Panc1 (cell line): Measurements from ENCODE around the gene SLC41A3. TPM values are rescaled to one million over a fixed set of nuclear protein-coding genes. Genes with fewer than 3 reads are reported as not detected.

Experiments used
- ATAC-seq: fragments of 200-7000 bp; cut with Tn5 transposase; 2 replicates; pipeline ENCODE4 v1.9.1; 2020; ENCODE audit warnings: mild to moderate bottlenecking, moderate library complexity
- BruUV-seq: library from RNA; stranded (reverse); fragments of 400-500 nt; replicated peaks from 2 replicates; lab custom pipeline; 2021; lab: Mats Ljungman, UMichigan
- CTCF ChIA-PET: fragments of 300-600 bp; sonication (Branson Sonifier 250); formaldehyde crosslinking; loops from one replicate; lab custom pipeline; 2022; ENCODE audit warnings: antibody characterized with exemption; lab: Charles Lee
- POLR2A ChIA-PET: fragments of 300-600 bp; sonication (Branson Sonifier 250); formaldehyde crosslinking; loops from one replicate; lab custom pipeline; 2022; ENCODE audit warnings: antibody characterized with exemption; lab: Charles Lee
- DNase-seq: peaks from one replicate; pipeline ENCODE4 v3.0.0-alpha.2; 2010; ENCODE audit warnings: low read depth, low spot score
- H3K27ac ChIP-seq: 2 replicates; pipeline ENCODE4 v1.5.1; 2011; ENCODE audit warnings: mild to moderate bottlenecking, low read length, inconsistent platforms
- H3K27me3 ChIP-seq: fragments of 200-500 bp; sonication (Bioruptor generic); 2 replicates; pipeline ENCODE4 v1.6.0; 2014; ENCODE audit warnings: low read length, inconsistent platforms; ENCODE audit not compliant: control insufficient read depth, insufficient read depth
- H3K36me3 ChIP-seq: fragments of 200-500 bp; sonication (Bioruptor generic); 2 replicates; pipeline ENCODE4 v1.5.1; 2014; ENCODE audit warnings: inconsistent platforms, mild to moderate bottlenecking, low read length, moderate library complexity; ENCODE audit not compliant: control insufficient read depth, insufficient read depth
- H3K4me1 ChIP-seq: 2 replicates; pipeline ENCODE4 v1.5.1; 2011; ENCODE audit warnings: inconsistent platforms, mild to moderate bottlenecking, low read length, moderate library complexity; ENCODE audit not compliant: control insufficient read depth, insufficient read depth
- H3K4me3 ChIP-seq, 2 experiments: 2 replicates each; pipeline ENCODE4 v1.5.1; 2011 to 2012; ENCODE audit warnings: low read depth in 2 of 2, low read length in 2 of 2, mild to moderate bottlenecking in 2 of 2, inconsistent platforms in 1 of 2, moderate library complexity in 1 of 2
- H3K9me3 ChIP-seq: fragments of 200-500 bp; sonication (Bioruptor generic); 2 replicates; pipeline ENCODE4 v1.5.1; 2014; ENCODE audit warnings: low read depth, mild to moderate bottlenecking, inconsistent platforms, low read length, moderate library complexity; ENCODE audit not compliant: control insufficient read depth, insufficient read depth
- POLR2AphosphoS5 ChIP-seq: IDR thresholded peaks from 2 replicates; pipeline ENCODE4 v1.6.1; 2012; ENCODE audit warnings: mild to moderate bottlenecking, low read depth, low read length, moderate library complexity
- SIN3A ChIP-seq: IDR thresholded peaks from 2 replicates; pipeline ENCODE4 v1.6.1; 2012; ENCODE audit warnings: low read depth, mild to moderate bottlenecking, low read length, moderate library complexity, borderline replicate concordance; ENCODE audit not compliant: insufficient read depth
- TCF7L2 ChIP-seq: IDR thresholded peaks from 2 replicates; pipeline ENCODE4 v1.6.1; 2011; ENCODE audit warnings: mild to moderate bottlenecking, low read depth, low read length, inconsistent platforms
- in situ Hi-C: cut with HindIII; loops from 2 replicates; pipeline ENCODE4 v1.10.0; 2016; ENCODE audit warnings: low sequenced_read_pairs, low pct_unique_long_range_greater_than_20kb
- intact Hi-C: fragments of 100-400 bp; cut with micrococcal nuclease; formaldehyde crosslinking; loops from one replicate; pipeline ENCODE4 v1.10.0; 2022; ENCODE audit not compliant: unreplicated experiment
- total RNA-seq: library from RNA; stranded (reverse); gene quantifications from one replicate; pipeline ENCODE4 v1.2.1, GENCODE V29; 2021; ENCODE audit not compliant: unreplicated experiment
- TF ChIP-seq, protein P1 (sequence below), 2 experiments: IDR thresholded peaks; 2 replicates each; pipeline ENCODE4 v1.6.1; 2011 to 2012; ENCODE audit warnings: low read depth in 2 of 2, control low read depth in 1 of 2, low read length in 1 of 2, mild to moderate bottlenecking in 1 of 2, moderate library complexity in 1 of 2; ENCODE audit not compliant: insufficient read depth in 1 of 2
- TF ChIP-seq, protein P2 (sequence below): fragments of 450-650 bp; IDR thresholded peaks from 2 replicates; pipeline ENCODE4 v1.5.1; 2017; ENCODE audit warnings: mild to moderate bottlenecking

Gene SLC41A3
- total RNA-seq, 1 experiment from 2014 or later = 39.0 TPM

DNA sequence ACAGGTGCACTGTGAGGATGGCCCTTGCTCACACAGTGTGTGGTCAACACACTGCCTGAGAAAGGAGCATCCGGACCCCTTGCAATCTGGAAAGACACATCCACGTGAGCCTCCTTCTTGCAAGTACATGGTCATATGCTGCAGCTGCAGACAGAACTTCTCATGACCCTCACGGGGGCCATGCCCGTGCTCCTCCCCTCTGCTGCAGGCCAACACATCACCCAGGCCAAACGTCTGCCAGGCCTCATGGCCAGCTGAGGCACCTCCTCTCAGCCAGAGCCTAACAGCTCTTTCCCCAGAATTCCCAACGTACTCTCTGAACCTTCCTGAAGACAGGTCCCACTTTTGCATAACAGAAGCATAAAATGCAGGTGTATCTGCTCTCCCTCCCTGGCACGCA is 25.3 kb downstream of the SLC41A3 start:
- ATAC-seq (no peak), DNase-seq (no peak)
- Histone ChIP-seq H3K36me3 (no peaks in the 10 kb centered on the region), H3K27me3 (no peaks in the 10 kb centered on the region), H3K27ac (no peak overlapping the region), H3K9me3 (no peaks in the 10 kb centered on the region), H3K4me3 (no peak overlapping the region), H3K4me1 (no peaks in the 10 kb centered on the region)
- intact Hi-C loops (no loop called here), in situ Hi-C loops (no loop called here)
- CTCF ChIA-PET = no interaction called here
- POLR2A ChIA-PET = no interaction called here
- BruUV-seq = no TSS peak
- TF ChIP-seq, protein P1, sequence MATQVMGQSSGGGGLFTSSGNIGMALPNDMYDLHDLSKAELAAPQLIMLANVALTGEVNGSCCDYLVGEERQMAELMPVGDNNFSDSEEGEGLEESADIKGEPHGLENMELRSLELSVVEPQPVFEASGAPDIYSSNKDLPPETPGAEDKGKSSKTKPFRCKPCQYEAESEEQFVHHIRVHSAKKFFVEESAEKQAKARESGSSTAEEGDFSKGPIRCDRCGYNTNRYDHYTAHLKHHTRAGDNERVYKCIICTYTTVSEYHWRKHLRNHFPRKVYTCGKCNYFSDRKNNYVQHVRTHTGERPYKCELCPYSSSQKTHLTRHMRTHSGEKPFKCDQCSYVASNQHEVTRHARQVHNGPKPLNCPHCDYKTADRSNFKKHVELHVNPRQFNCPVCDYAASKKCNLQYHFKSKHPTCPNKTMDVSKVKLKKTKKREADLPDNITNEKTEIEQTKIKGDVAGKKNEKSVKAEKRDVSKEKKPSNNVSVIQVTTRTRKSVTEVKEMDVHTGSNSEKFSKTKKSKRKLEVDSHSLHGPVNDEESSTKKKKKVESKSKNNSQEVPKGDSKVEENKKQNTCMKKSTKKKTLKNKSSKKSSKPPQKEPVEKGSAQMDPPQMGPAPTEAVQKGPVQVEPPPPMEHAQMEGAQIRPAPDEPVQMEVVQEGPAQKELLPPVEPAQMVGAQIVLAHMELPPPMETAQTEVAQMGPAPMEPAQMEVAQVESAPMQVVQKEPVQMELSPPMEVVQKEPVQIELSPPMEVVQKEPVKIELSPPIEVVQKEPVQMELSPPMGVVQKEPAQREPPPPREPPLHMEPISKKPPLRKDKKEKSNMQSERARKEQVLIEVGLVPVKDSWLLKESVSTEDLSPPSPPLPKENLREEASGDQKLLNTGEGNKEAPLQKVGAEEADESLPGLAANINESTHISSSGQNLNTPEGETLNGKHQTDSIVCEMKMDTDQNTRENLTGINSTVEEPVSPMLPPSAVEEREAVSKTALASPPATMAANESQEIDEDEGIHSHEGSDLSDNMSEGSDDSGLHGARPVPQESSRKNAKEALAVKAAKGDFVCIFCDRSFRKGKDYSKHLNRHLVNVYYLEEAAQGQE (IDR thresholded peaks at IDR 0.05; ENCODE audit: insufficient read depth in 1 of 2, low read depth in 2 of 2, low read length in 1 of 2) = no peak
- TF ChIP-seq, protein P2, sequence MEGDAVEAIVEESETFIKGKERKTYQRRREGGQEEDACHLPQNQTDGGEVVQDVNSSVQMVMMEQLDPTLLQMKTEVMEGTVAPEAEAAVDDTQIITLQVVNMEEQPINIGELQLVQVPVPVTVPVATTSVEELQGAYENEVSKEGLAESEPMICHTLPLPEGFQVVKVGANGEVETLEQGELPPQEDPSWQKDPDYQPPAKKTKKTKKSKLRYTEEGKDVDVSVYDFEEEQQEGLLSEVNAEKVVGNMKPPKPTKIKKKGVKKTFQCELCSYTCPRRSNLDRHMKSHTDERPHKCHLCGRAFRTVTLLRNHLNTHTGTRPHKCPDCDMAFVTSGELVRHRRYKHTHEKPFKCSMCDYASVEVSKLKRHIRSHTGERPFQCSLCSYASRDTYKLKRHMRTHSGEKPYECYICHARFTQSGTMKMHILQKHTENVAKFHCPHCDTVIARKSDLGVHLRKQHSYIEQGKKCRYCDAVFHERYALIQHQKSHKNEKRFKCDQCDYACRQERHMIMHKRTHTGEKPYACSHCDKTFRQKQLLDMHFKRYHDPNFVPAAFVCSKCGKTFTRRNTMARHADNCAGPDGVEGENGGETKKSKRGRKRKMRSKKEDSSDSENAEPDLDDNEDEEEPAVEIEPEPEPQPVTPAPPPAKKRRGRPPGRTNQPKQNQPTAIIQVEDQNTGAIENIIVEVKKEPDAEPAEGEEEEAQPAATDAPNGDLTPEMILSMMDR = no peak
- no peak for TF ChIP-seq SIN3A
- no peak for TF ChIP-seq TCF7L2

DNA sequence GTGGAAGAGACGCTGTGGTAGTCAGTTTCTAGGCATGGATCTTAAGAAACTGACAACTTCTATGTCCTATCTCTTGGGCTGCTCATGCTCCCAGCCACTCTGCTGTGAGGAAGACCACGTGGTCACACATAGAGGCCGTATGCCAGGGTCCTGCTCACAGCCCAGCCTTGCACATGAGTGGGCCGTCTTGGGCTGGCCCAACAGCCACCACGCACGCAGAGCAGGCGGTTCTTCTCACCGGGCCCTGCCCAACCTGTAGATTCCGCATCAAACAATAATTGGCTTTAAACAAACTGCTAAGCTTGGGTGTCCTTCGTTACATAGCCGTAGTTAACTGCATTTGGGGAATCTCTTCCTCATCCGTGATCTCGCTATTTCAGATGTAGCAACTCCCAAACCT is 26.0 kb downstream of the SLC41A3 start:
- in situ Hi-C loops = no loop called here
- BruUV-seq = no TSS peak

More for the DNA sequence above, 26.0 kb downstream of the SLC41A3 start:
- Histone ChIP-seq H3K4me1 (no peaks in the 10 kb centered on the region), H3K36me3 (no peaks in the 10 kb centered on the region), H3K27ac (no peak overlapping the region), H3K4me3 (no peak overlapping the region), H3K27me3 (no peaks in the 10 kb centered on the region), H3K9me3 (no peaks in the 10 kb centered on the region)
- TF ChIP-seq, protein P2 = no peak
- TF ChIP-seq, protein P1 (IDR thresholded peaks at IDR 0.05; ENCODE audit: insufficient read depth in 1 of 2, low read depth in 2 of 2, low read length in 1 of 2) = no peak
- TF ChIP-seq SIN3A = no peak
- TF ChIP-seq TCF7L2 = no peak
- TF ChIP-seq POLR2AphosphoS5 = no peak
- ChIA-PET POLR2A (no interaction called here), CTCF (no interaction called here)
- DNase-seq (no peak), ATAC-seq (no peak)
- intact Hi-C loops = no loop called here
